Measurements from ENCODE around the gene CYBA.

CYBA gene

GRCh38 chr16:88650749-88651275 lies at the start of gene CYBA:
Gene CYBA, minus strand, starts transcription at chr16:88651053. Its CDS starts 40 bp downstream, at chr16:88651013.
- DNase-seq = no peak

GRCh38 chr16:88700322-88700635 lies 49.4 kb upstream of the CYBA start:
- DNase-seq = no peak

GRCh38 chr16:88699180-88699579 lies 48.3 kb upstream of the CYBA start:
- DNase-seq = no peak

GRCh38 chr16:88698646-88699045 lies 47.8 kb upstream of the CYBA start:
- DNase-seq = no peak

DNA sequence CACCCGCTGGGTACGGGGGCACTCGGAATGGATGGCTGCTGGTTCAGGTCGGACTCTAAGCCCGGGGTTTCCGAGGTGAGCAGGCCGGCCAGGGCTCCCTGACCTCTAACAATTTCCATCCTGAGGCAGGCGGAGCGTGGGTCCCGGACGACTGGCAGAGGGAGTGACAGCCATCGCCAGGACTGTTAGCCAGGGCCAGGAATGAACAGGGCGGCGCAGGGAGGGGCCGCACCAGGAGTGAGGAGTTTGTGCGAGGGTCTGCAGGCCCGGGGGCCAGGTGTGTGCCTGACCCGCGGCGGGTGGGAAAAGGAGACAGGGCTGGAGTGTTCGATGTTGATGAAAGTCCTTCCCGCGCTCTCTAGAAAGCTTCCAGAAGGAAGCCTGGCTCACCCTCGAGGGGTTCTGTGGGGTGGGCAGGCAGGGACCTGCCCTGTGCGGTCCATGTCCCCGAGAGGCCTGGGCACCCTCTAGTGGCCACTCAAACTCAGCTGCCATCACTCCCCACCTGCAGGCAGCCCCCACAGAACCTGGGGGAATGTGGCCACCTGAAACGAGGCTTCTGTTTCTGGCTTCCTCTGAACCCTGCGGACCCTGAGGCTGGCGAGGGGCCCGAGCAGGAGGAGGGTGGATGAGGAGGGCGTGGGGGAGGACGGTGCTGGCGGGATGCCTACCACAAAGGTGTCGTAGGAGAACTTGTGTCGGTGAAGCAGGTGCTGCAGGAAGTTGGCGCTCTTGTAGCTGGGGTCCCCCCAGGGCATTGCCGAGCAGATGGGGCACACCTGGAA lies 47.2 kb upstream of the CYBA start:
- no peak for DNase-seq

DNA sequence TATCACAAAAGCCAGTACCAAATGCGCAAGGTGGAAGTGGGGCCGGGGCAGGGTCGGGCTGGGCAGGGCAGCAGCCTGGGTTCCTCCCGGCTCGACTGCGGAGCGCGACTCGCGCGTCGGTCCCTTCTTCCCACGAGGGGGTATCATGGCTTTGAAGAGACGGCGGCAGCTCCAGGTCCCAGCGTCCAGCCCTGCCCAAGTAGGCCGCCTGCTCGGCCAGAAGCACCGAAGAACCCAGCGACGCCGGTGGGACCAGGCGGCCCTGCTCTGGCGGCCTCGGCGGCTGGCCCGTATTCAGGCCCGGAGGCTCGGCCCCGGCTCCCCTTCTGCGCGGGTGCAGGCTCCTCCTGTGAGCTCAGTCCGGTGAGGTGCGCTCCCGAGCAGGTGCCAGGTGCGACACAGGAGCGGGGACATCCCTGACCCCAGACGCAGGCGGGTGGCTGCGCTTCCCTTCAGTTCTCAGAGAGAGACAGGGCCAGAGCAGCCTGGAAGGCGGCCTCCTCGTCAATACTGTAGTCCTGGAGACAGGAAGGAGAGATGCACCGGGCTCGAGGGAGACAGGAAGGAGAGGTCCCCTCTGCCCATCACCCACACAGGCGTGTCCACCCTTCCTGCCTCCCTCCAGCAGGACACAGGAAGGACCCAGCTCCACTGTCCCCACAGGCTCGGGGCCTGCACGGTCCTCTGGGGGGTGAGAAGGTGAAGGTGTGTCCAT lies 46.4 kb upstream of the CYBA start:
- no peak for DNase-seq

DNA sequence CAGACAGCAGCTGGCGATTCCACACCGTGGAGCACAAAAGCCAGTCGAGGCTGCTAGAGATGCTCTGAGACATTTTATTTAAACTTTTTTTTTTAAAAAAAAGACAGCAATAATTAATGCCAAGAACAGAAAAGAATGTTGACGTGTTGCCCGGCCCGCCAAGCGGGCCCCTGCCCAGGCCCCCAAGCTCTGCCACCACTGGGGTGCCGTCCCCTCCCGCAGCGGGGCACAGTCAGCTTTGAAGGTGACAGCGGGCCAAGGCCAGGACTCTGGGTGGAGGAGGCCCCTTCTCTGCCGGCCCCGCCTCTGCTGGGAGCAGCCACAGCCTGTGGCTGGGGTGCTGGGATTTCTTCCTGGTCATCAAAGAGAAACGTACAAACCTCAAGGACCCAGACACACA lies 45.6 kb upstream of the CYBA start:
- no peak for DNase-seq

- DNase-seq = no peak
Measured at GRCh38 chr16:88695753-88696152, 44.9 kb upstream of the CYBA start.

GRCh38 chr16:88695218-88695617 lies 44.4 kb upstream of the CYBA start:
- no peak for DNase-seq

DNA sequence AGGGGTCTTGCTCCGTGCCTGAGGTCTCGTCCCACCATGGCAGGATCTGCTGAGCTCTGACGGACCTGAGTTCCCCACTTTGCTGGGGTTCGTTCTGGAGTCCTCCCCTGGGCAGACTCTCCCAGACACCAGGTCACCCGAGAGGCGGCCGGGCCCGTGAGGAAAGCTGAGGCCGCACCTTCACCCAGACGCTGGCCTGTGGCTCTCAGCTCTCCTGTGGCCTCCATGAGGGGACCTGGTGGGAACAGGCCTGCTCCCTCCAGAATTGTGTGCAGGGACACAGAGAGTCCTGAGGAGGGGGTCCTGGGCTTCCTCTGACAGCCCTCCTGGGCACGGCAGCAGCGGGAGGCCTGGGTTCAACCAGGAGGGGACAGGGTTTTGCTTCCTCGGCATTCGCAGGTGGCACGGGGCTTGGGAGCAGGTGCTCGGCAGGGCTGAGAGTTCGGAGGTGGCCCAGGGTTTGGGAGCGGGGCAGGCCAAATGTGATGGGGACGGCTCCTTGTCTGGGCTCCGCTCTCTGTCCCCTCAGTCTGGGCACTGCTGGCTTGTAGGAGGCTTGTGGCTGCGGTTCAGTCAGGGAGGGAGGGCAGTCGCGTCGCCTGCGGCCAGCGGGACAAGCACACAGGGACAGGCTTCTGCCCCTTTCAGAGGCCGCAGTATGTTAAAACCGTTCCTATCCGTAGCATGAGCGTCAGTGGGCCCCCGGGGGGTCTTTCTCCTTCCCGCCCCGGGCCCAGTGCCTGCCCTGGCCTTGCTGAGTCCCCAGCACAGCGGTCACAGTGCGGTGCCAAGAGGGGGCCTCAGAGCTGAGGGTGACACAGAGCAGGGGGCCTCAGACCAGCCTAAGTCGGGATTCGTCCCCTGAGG lies 43.6 kb upstream of the CYBA start:
- no peak for DNase-seq

GRCh38 chr16:88693420-88694177 lies 42.7 kb upstream of the CYBA start:
- DNase-seq = no peak

DNA sequence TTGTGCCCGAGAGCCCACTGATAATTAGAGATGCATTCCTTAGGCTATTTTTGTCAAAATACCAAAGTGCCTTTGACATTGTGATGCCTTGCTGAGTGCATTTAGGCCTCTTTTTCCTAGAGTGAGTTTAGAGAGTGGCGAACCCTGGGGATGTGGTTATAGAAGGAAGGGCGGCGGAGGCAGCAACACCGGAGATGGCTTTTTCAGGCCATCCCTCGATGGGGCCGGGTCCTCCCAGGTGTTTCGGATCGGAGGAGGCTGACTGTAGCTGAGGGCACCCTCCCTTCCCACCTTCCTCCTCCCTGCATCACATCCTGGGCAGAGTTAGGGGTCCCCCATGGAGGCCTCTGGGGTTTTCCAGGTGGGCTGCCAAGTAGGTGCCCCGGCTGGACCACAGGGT lies 42.0 kb upstream of the CYBA start:
- DNase-seq = no peak

DNA sequence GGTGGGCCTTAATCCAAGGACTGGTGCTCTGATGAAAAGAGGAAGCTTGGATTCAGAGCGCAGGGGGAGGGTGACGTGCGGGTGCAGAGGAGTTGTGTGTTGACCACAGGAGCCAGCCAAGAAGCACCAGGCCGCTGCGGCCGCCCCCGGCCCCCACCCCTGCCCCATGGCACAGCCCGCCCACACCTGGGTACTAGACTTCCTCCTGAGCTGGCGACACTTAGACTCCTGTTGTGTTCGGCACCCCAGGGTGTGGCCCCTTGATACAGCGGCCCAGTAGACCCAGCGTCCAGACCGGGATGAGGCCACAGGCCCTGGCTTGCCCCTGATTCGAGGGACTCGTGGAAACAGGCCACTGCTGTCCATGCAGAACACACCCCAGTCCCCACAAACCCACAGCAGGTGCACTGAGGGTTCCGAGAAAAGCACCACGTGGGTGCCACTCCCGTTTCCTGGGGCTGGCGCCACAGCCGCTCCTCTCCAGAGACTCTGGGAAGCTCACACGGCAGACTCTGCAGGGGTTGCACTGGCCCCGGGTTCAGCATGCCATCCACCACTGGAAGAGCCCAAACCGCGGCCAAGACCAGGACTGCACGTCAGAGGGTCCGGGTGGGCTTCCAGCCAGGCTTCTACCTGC lies 41.2 kb upstream of the CYBA start:
- DNase-seq = no peak

- no peak for DNase-seq
Measured at GRCh38 chr16:88691129-88691813, 40.4 kb upstream of the CYBA start.

DNA sequence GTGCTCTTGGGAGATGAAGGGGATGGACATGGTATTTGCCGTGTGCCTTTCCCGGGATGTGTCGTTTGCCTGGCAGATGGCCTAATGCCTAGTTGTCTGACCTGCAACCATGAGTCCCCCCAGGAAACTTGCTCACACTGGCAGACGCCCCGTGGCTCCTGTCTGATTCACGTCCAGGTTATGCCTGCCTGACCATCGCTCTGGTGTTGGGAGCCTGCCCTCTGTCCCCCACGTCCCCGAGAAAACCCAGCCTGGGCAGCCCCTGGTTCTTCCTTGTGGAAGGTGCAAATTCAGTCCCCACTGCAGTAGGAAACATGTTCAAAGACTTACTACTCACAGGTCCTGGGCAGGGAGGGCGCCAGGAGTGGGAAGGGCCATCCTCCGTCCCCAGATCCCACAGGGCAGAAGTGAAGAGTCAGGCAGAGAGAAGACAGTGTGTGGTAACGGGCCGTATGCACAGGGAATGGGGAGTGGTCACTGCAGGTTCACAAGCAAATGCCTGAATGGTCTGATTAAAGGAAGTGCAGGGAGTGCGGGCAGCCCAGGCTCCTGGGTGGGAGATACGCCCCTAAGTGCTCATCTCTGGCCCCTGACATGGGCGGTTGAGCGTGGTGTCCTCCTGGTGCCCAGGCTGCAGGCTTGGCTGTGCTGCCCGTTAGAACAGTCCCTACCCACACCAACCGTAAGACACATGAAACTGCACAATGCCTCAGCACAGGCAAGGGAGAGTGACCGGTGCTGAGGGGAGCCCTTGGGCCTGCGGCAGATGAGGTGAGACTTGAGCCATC lies 39.7 kb upstream of the CYBA start:
- DNase-seq = no peak

- DNase-seq = peak; percentile 90
Measured at GRCh38 chr16:88688013-88688778, 37.3 kb upstream of the CYBA start.

GRCh38 chr16:88687676-88688012 lies 36.8 kb upstream of the CYBA start:
- DNase-seq = peak; percentile 22

- no peak for DNase-seq
Measured at GRCh38 chr16:88687254-88687576, 36.4 kb upstream of the CYBA start.

DNA sequence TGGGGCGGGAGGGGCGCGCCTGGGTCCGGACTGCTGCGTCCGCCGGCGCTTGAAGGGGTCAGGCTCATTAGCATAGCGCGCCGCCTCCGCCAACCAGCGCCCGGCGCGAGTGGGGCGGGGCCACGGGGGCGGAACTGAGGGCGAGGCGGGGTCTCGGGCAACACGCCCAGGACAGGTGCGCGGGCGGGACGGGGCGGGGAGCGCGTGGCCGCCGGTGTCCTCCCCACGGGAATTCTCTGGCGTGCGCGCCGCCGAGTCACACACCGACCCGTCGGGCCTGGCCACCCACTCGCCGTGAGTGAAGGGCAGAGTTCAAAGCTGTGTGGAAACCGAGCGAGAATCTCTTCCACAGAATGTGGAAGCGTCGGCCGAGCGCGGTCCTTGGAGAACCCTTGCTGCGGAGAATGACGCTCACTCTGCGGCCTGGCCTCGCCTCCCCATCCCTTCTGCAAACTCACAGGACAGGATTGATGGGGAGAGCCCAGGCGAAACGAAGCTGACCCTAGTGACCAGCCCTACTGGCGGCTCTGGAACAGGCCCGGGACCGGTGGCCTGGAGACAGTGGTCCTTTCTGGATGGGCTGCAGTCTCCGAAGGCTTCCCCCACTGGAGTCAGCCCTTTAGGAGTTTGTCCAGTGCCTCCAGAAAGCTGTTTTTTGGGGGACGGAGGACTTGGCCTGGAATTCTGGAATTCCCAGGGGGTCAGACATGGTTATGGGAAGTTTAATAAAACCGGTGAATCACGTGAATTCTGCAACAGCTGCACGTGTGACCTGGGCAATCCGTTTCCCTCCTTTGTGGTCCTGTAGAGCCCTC lies 35.8 kb upstream of the CYBA start, which contains the start of gene SNAI3:
TSS of gene SNAI3 (minus strand) at position 69 of the 815 bp plus-strand sequence. CDS start 101 bp downstream, outside the sequence.
- peak; percentile 81 for DNase-seq

All from NCI-H2171 (cell line).